NCI-H510A treated with DMSO at 0.1 percent for 48 hours (cell line): ENCODE results near the gene CACNB2.

ENCODE experiments used
- DNase-seq: peaks from one replicate; lab custom pipeline; 2025; lab: John Stamatoyannopoulos, UW

Gene CACNB2

GRCh38 chr10:18140149-18140956 is at the start of gene CACNB2:
CACNB2 (plus strand) TSS chr10:18140424.
- peak; percentile 45 for DNase-seq

- no peak for DNase-seq
Observed at GRCh38 chr10:18094332-18094731, 45.9 kb upstream of the CACNB2 start.

- DNase-seq = no peak
Observed at GRCh38 chr10:18094793-18095192, 45.4 kb upstream of the CACNB2 start.

- no peak for DNase-seq
Observed at GRCh38 chr10:18097524-18097923, 42.7 kb upstream of the CACNB2 start.

- DNase-seq = no peak
Observed at GRCh38 chr10:18098201-18098600, 42.0 kb upstream of the CACNB2 start.

- peak; percentile 1 for DNase-seq
Observed at GRCh38 chr10:18099415-18099814, 40.8 kb upstream of the CACNB2 start.

GRCh38 chr10:18100669-18101068 is 39.6 kb upstream of the CACNB2 start:
- DNase-seq = no peak

- DNase-seq = no peak
Observed at GRCh38 chr10:18102404-18102803, 37.8 kb upstream of the CACNB2 start.

- DNase-seq = peak; percentile 10
Observed at GRCh38 chr10:18104223-18104872, 35.9 kb upstream of the CACNB2 start.

GRCh38 chr10:18109341-18109870 is 30.8 kb upstream of the CACNB2 start:
- no peak for DNase-seq

- no peak for DNase-seq
Observed at GRCh38 chr10:18113881-18114280, 26.3 kb upstream of the CACNB2 start.

GRCh38 chr10:18117276-18117675 is 22.9 kb upstream of the CACNB2 start:
- DNase-seq = no peak

GRCh38 chr10:18122753-18123152 is 17.5 kb upstream of the CACNB2 start:
- DNase-seq = no peak

- no peak for DNase-seq
Observed at GRCh38 chr10:18133046-18133445, 7.2 kb upstream of the CACNB2 start.

GRCh38 chr10:18134509-18134908 is 5.7 kb upstream of the CACNB2 start:
- no peak for DNase-seq

- DNase-seq = no peak
Observed at GRCh38 chr10:18134921-18135320, 5.3 kb upstream of the CACNB2 start.

- no peak for DNase-seq
Observed at GRCh38 chr10:18136073-18136791, 4.0 kb upstream of the CACNB2 start.

- DNase-seq = no peak
Observed at GRCh38 chr10:18137111-18137510, 3.1 kb upstream of the CACNB2 start.

- peak; percentile 33 for DNase-seq
Observed at GRCh38 chr10:18140957-18141845, 977 bp downstream of the CACNB2 start.

GRCh38 chr10:18142151-18142550 is 1.9 kb downstream of the CACNB2 start:
- DNase-seq = no peak

- DNase-seq = no peak
Observed at GRCh38 chr10:18144396-18144795, 4.2 kb downstream of the CACNB2 start.

- DNase-seq = peak; percentile 58
Observed at GRCh38 chr10:18144928-18145327, 4.7 kb downstream of the CACNB2 start.
